ENCODE measurements around the gene NACC1.

Gene NACC1

GRCh38 chr19:13092158-13092543 is 25.9 kb upstream of the NACC1 start:
- H3K27me3 ChIP-seq (replicated peaks; ENCODE audit: insufficient read depth, low read length): peaks cover 31% of the 10 kb centered on the region
- H3K4me2 ChIP-seq (ENCODE audit: low read depth, low read length): no peak overlapping the region
- H3K4me1 ChIP-seq (ENCODE audit: low read length): peaks cover 12% of the 10 kb centered on the region
- H3K79me2 ChIP-seq (ENCODE audit: low read length): no peaks in the 10 kb centered on the region
- H3K4me3 ChIP-seq (ENCODE audit: low read length): no peak overlapping the region
- no peaks in the 10 kb centered on the region for H4K20me1 ChIP-seq (ENCODE audit: insufficient read depth, low read length)
- H3F3A ChIP-seq (ENCODE audit: insufficient read depth, low read length): peaks cover 8% of the 10 kb centered on the region
- H3K9me3 ChIP-seq (replicated peaks; ENCODE audit: insufficient read depth, low read length): no peaks in the 10 kb centered on the region
- H2AFZ ChIP-seq (ENCODE audit: low read length): no peak overlapping the region
- H3K9me2 ChIP-seq (replicated peaks; ENCODE audit: insufficient read depth, low read length): no peaks in the 10 kb centered on the region
- DNase-seq: no peak
- H3K36me3 ChIP-seq (replicated peaks; ENCODE audit: insufficient read depth, low read length): no peaks in the 10 kb centered on the region
- H3K9ac ChIP-seq (ENCODE audit: low read length): no peak overlapping the region
- TF ChIP-seq EZH2phosphoT487 (IDR thresholded peaks at IDR 0.05; ENCODE audit: low read length) (no peak), EZH2 (optimal IDR thresholded peaks at IDR 0.05; ENCODE audit: low read depth, low read length) (no peak), CTCF (IDR thresholded peaks at IDR 0.05; ENCODE audit: low read length) (no peak)
- H3K27ac ChIP-seq (ENCODE audit: low read length): no peak overlapping the region

GRCh38 chr19:13092606-13093235 is 25.3 kb upstream of the NACC1 start:
- Histone ChIP-seq H3K9me3 (replicated peaks; ENCODE audit: insufficient read depth, low read length) (no peaks in the 10 kb centered on the region), H3K27me3 (replicated peaks; ENCODE audit: insufficient read depth, low read length) (peaks cover 37% of the 10 kb centered on the region), H3K27ac (ENCODE audit: low read length) (no peak overlapping the region), H3K9me2 (replicated peaks; ENCODE audit: insufficient read depth, low read length) (no peaks in the 10 kb centered on the region), H3K36me3 (replicated peaks; ENCODE audit: insufficient read depth, low read length) (no peaks in the 10 kb centered on the region), H4K20me1 (ENCODE audit: insufficient read depth, low read length) (no peaks in the 10 kb centered on the region), H3F3A (ENCODE audit: insufficient read depth, low read length) (peaks cover 8% of the 10 kb centered on the region), H3K79me2 (ENCODE audit: low read length) (no peaks in the 10 kb centered on the region), H2AFZ (ENCODE audit: low read length) (no peak overlapping the region), H3K4me1 (ENCODE audit: low read length) (peaks cover 12% of the 10 kb centered on the region), H3K9ac (ENCODE audit: low read length) (no peak overlapping the region), H3K4me2 (ENCODE audit: low read depth, low read length) (no peak overlapping the region), H3K4me3 (ENCODE audit: low read length) (no peak overlapping the region)
- TF ChIP-seq EZH2phosphoT487 (IDR thresholded peaks at IDR 0.05; ENCODE audit: low read length) (no peak), EZH2 (optimal IDR thresholded peaks at IDR 0.05; ENCODE audit: low read depth, low read length) (no peak), CTCF (IDR thresholded peaks at IDR 0.05; ENCODE audit: low read length) (no peak)
- DNase-seq: no peak

- TF ChIP-seq EZH2phosphoT487 (IDR thresholded peaks at IDR 0.05; ENCODE audit: low read length) (no peak), CTCF (IDR thresholded peaks at IDR 0.05; ENCODE audit: low read length) (peak; percentile 91), EZH2 (optimal IDR thresholded peaks at IDR 0.05; ENCODE audit: low read depth, low read length) (no peak)
- H3K9me2 ChIP-seq (replicated peaks; ENCODE audit: insufficient read depth, low read length): no peaks in the 10 kb centered on the region
- peaks cover 8% of the 10 kb centered on the region for H3F3A ChIP-seq (ENCODE audit: insufficient read depth, low read length)
- H3K79me2 ChIP-seq (ENCODE audit: low read length): no peaks in the 10 kb centered on the region
- no peaks in the 10 kb centered on the region for H3K9me3 ChIP-seq (replicated peaks; ENCODE audit: insufficient read depth, low read length)
- no peak overlapping the region for H3K27ac ChIP-seq (ENCODE audit: low read length)
- H3K4me1 ChIP-seq (ENCODE audit: low read length): peaks cover 12% of the 10 kb centered on the region
- no peaks in the 10 kb centered on the region for H3K36me3 ChIP-seq (replicated peaks; ENCODE audit: insufficient read depth, low read length)
- no peak overlapping the region for H3K4me2 ChIP-seq (ENCODE audit: low read depth, low read length)
- H3K27me3 ChIP-seq (replicated peaks; ENCODE audit: insufficient read depth, low read length): peaks cover 44% of the 10 kb centered on the region
- no peak overlapping the region for H2AFZ ChIP-seq (ENCODE audit: low read length)
- H3K9ac ChIP-seq (ENCODE audit: low read length): no peak overlapping the region
- no peak overlapping the region for H3K4me3 ChIP-seq (ENCODE audit: low read length)
- peak; percentile 72 for DNase-seq
- H4K20me1 ChIP-seq (ENCODE audit: insufficient read depth, low read length): no peaks in the 10 kb centered on the region
These were observed 24.5 kb upstream of the NACC1 start for GRCh38 chr19:13093407-13094105.

All from MM.1S (cell line).